Omental fat pad (tissue), 4 donors: Measurements from ENCODE around the gene MYL7. TPM values are rescaled to one million over a fixed set of nuclear protein-coding genes. Genes with fewer than 3 reads are reported as not detected.

Experiments used
- ATAC-seq: fragments of 150-250 bp; one replicate; pipeline ENCODE4 v1.9.1; 2016; ENCODE audit warnings: mild to moderate bottlenecking, moderate library complexity; ENCODE audit not compliant: low FRiP score
- DNase-seq: peaks from one replicate; pipeline ENCODE4 v3.0.0-alpha.2; 2019; ENCODE audit warnings: low spot score
- total RNA-seq, 4 donors: library from RNA; depleted of rRNA; stranded (reverse); fragments of >200 nt; gene quantifications; one replicate each; pipeline ENCODE4 v1.1.0, GENCODE V29; 2016
- TF ChIP-seq, protein P1 (sequence below), 3 donors: fragments of 450-650 bp; IDR thresholded peaks; one replicate each; pipeline ENCODE4 v1.5.1; 2016 to 2017; ENCODE audit warnings: antibody characterized with exemption in 3 of 3, mild to moderate bottlenecking in 3 of 3, moderate library complexity in 2 of 3

Gene MYL7
- total RNA-seq, 4 donors from 2014 or later = not detected

DNA sequence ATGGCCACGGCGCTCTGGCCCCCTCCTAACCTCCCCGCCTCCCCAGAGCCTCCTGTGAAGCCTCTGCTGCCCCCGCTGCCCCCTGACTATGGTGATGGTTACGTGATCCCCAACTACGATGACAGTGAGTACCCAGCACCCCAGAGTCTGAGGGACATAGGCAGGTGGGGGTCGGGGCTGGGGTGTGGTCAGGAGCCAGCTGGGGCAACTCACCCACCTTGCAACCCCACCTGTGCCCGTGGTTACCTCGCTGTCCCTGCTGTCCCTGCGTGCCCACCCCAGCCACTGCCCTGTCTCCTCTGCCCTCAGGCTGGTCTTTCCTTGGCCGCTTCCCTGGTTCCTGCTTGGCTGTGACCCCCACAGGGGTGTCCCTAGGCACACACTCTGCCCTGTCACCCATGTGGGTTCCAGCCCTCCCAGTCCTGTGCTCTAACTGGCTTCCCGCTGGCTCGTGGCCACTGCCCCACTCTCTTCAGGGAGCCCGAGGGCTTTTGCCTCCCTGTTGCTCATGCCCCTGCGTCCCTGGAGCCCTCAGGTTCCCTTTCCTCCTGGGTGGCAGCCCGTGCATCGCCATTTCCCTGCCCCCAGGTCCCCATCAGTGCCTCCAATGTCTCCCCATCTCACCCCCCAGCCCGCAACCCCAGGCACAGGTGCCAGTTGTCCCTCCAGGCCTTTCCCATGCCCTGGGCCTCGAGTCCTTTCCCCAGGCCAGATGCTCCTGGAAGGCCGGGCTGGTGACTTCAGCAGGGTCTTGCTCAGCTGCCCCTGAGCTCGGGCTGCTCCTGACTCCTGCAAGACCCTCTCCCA is 33.0 kb downstream of the MYL7 start:
- TF ChIP-seq, protein P1, sequence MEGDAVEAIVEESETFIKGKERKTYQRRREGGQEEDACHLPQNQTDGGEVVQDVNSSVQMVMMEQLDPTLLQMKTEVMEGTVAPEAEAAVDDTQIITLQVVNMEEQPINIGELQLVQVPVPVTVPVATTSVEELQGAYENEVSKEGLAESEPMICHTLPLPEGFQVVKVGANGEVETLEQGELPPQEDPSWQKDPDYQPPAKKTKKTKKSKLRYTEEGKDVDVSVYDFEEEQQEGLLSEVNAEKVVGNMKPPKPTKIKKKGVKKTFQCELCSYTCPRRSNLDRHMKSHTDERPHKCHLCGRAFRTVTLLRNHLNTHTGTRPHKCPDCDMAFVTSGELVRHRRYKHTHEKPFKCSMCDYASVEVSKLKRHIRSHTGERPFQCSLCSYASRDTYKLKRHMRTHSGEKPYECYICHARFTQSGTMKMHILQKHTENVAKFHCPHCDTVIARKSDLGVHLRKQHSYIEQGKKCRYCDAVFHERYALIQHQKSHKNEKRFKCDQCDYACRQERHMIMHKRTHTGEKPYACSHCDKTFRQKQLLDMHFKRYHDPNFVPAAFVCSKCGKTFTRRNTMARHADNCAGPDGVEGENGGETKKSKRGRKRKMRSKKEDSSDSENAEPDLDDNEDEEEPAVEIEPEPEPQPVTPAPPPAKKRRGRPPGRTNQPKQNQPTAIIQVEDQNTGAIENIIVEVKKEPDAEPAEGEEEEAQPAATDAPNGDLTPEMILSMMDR (IDR thresholded peaks at IDR 0.05) = no peak
- DNase-seq (no peak), ATAC-seq (no peak)

DNA sequence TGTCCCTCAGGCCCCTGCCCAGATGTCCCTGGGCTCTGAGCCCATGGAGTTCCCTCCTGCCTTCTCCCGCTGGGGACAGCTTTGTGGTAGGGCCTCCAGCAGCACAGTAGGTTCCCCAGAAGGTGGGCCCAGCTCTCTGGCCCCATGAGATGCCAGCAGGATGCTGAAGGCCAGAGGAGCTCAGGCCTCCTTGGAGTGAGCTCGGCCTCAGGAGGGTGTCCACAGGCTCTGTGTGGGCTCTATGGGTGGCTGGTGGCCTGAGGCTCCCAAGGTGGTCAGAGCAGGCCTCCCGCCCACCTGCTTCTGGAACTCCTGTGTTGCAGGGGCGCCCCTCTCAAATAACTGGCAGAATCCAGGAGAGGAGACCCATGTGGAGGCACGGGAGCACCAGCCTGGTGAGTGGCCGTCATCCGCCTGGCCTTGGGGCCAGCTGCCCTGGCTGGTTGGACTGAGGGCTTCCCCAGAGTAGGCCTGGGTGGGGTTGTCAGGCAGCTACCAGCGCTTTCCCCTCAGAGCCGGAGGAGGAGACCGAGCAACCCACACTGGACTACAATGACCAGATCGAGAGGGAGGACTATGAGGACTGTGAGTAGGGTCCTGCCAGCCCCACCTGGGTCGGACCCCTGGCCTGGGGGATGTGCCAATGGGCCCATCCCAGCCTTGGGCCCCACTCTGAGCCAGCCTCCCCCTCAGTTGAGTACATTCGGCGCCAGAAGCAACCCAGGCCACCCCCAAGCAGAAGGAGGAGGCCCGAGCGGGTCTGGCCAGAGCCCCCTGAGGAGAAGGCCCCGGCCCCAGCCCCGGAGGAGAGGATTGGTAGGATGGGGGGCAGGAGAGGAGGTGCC is 33.8 kb downstream of the MYL7 start:
- TF ChIP-seq, protein P1 (IDR thresholded peaks at IDR 0.05) = no peak
- no peak for ATAC-seq

DNA sequence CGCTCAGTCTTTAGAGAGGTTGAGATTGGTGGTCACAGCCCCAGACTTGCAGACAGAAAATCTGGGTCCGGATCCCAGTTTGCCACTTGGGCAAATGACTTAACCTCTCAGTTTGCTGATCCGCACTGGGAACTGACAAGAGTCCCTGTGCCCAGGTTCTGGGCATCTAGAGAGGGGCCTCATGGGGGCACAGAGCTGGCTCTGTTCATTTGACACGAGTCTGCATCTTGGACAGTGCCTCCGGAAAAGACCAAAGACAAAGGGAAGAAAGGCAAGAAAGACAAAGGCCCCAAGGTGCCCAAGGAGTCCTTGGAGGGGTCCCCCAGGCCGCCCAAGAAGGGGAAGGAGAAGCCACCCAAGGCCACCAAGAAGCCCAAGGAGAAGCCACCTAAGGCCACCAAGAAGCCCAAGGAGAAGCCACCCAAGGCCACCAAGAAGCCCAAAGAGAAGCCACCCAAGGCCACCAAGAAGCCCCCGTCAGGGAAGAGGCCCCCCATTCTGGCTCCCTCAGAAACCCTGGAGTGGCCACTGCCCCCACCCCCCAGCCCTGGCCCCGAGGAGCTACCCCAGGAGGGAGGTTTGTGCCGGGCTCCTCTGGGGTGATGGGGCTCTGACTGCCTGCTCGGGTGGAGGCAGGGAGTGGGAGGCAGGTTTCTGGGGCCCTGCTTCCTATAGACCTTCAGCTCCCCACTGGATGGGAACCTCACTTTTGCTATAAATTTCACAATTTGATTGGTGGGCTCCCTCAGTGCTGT is 34.6 kb downstream of the MYL7 start:
- ATAC-seq (no peak), DNase-seq (no peak)
- TF ChIP-seq, protein P1 (IDR thresholded peaks at IDR 0.05) = no peak

More for the DNA sequence above, 33.8 kb downstream of the MYL7 start:
- DNase-seq = no peak

DNA sequence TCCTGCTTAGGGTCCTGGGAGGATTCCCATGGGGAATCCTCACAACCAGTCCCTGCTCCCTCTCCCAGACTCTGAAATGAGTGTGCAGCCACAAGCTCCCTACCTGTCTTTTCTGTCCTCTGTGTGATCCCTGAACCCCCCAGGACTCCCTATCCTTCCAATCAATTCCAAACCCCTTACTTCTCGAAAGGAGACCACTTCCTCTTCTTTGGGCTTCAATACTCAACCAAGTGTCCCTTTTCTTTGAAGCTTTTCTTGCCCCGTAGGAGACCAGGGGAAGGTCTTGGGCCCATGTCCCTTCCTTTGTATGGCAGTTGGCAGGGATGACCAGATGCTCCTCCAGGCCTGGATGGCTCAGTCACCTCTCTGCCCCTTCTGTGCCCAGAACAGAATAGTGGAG is 35.3 kb downstream of the MYL7 start:
- TF ChIP-seq, protein P1 (IDR thresholded peaks at IDR 0.05) = no peak
- no peak for ATAC-seq
- DNase-seq = no peak

DNA sequence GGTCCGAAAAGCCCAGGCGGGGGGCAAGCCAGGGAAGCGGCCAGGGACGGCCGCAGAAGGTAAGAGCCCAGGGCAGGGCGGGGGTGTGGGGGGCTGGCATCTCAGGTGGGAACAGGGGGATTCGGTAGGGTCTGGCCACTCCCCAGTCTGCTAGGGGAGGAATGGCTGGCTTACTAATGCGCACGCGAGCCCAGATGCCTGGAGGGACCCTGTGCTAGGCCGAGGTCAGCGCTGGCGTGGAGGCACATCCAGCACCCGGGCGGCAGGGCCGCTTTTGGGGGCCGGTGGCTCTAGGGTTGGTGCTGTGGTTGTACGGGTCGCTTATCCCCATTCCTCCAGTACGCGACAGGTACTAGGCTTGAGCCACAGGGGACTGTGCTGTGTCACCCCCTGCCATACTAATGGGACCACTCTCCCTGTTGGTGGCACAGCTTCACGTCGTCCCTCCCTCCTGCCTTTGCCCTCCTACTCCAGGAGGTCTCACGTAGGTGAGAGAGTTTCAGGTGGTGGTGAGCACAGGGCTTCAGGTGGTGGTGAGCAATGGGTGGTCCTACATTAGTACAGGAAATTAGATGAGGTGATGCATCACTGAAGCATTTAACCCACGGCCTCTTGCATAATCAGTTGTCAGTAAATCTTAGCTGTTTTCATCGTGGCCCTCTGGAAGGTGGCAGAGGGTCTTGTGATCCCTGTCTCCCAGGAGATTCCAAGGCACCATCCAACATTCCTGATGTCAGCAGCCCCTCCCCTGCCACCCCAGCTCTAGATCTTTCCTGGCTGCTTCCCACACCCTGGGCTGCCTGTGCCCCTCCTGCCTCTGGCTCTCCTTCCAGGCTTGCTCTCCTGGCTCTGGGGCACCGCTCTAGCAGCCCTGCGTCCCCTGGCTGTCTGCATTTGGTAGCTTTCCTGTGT is 36.0 kb downstream of the MYL7 start:
- TF ChIP-seq, protein P1 (IDR thresholded peaks at IDR 0.05) = no peak
- ATAC-seq (peak; percentile 63), DNase-seq (no peak)
